ENCODE measurements around the gene ACP7.
A peak's percentile ranks its signal among the peaks of the same experiment; 100 is the strongest.
"Not testable (repeated sequence)": the region's sequence is repeated elsewhere in the genome, so short reads cannot be mapped to it uniquely, and the experiment has no call there.

ACP7 gene

GRCh38 chr19:39083983-39084731 lies at the start of gene ACP7:
TSS of gene ACP7 (plus strand) at chr19:39084368. CDS start at chr19:39085270, 902 bp downstream.
- peak; percentile 14 for DNase-seq

GRCh38 chr19:39036581-39036980 lies 47.6 kb upstream of the ACP7 start:
- DNase-seq: no peak

GRCh38 chr19:39037194-39037593 lies 47.0 kb upstream of the ACP7 start:
- DNase-seq: no peak

- DNase-seq: peak; percentile 61
Observed at GRCh38 chr19:39038098-39038497, 46.1 kb upstream of the ACP7 start.

GRCh38 chr19:39045506-39045905 lies 38.7 kb upstream of the ACP7 start:
- DNase-seq: no peak

GRCh38 chr19:39046037-39046821 lies 37.9 kb upstream of the ACP7 start:
- no peak for DNase-seq

- DNase-seq: no peak
Observed at GRCh38 chr19:39047073-39047472, 37.1 kb upstream of the ACP7 start.

GRCh38 chr19:39052243-39052746 lies 31.9 kb upstream of the ACP7 start:
- peak; percentile 55 for DNase-seq

- DNase-seq: no peak
Observed at GRCh38 chr19:39052846-39053245, 31.3 kb upstream of the ACP7 start.

- DNase-seq: no peak
Observed at GRCh38 chr19:39053276-39054090, 30.7 kb upstream of the ACP7 start.

GRCh38 chr19:39054091-39054470 lies 30.1 kb upstream of the ACP7 start:
- DNase-seq: no peak

- DNase-seq: no peak
Observed at GRCh38 chr19:39057615-39058014, 26.6 kb upstream of the ACP7 start.

GRCh38 chr19:39059302-39059701 lies 24.9 kb upstream of the ACP7 start:
- no peak for DNase-seq

GRCh38 chr19:39060171-39060570 lies 24.0 kb upstream of the ACP7 start:
- no peak for DNase-seq

- DNase-seq: no peak
Observed at GRCh38 chr19:39064405-39064804, 19.8 kb upstream of the ACP7 start.

- no peak for DNase-seq
Observed at GRCh38 chr19:39065928-39066327, 18.2 kb upstream of the ACP7 start.

GRCh38 chr19:39067104-39067503 lies 17.1 kb upstream of the ACP7 start:
- DNase-seq: no peak

- not testable (repeated sequence) for DNase-seq
Observed at GRCh38 chr19:39068259-39068658, 15.9 kb upstream of the ACP7 start.

- DNase-seq: no peak
Observed at GRCh38 chr19:39070888-39071287, 13.3 kb upstream of the ACP7 start.

- no peak for DNase-seq
Observed at GRCh38 chr19:39074205-39074692, 9.9 kb upstream of the ACP7 start.

GRCh38 chr19:39074942-39075341 lies 9.2 kb upstream of the ACP7 start:
- no peak for DNase-seq

- DNase-seq: no peak
Observed at GRCh38 chr19:39077323-39077722, 6.8 kb upstream of the ACP7 start.

Data from eye (tissue), 1 donor.